ENCODE measurements around the gene ACACA. TPM values are rescaled to one million over a fixed set of nuclear protein-coding genes. Genes with fewer than 3 reads are reported as not detected.
"Not testable (repeated sequence)": the region's sequence is repeated elsewhere in the genome, so short reads cannot be mapped to it uniquely, and the experiment has no call there.

ACACA gene
- total RNA-seq, 1 donor from 2014 or later = 14.3 TPM

GRCh38 chr17:37094391-37094790, 312.2 kb downstream of the ACACA start:
- DNase-seq = no peak
- ATAC-seq = no peak
- intact Hi-C loops (cut with micrococcal nuclease) = no loop called here

- DNase-seq = no peak
- intact Hi-C loops (cut with micrococcal nuclease) = no loop called here
- no peak for ATAC-seq
Measured at GRCh38 chr17:37092701-37093100, 313.9 kb downstream of the ACACA start.

- intact Hi-C loops (cut with micrococcal nuclease) = no loop called here
- ATAC-seq = no peak
- no peak for DNase-seq
Measured at GRCh38 chr17:37092071-37092470, 314.6 kb downstream of the ACACA start.

GRCh38 chr17:37090941-37091340, 315.7 kb downstream of the ACACA start:
- ATAC-seq (no peak), DNase-seq (no peak)
- intact Hi-C loops (cut with micrococcal nuclease) = no loop called here

- no peak for DNase-seq
- intact Hi-C loops (cut with micrococcal nuclease) = no loop called here
- peak; percentile 29 for ATAC-seq
Measured at GRCh38 chr17:37089956-37090355, 316.7 kb downstream of the ACACA start.

- no peak for DNase-seq
- intact Hi-C loops (cut with micrococcal nuclease) = no loop called here
- no peak for ATAC-seq
Measured at GRCh38 chr17:37088913-37089312, 317.7 kb downstream of the ACACA start.

GRCh38 chr17:37088459-37088858, 318.2 kb downstream of the ACACA start:
- DNase-seq (no peak), ATAC-seq (no peak)
- intact Hi-C loops (cut with micrococcal nuclease) = no loop called here

- intact Hi-C loops (cut with micrococcal nuclease) = no loop called here
- ATAC-seq (no peak), DNase-seq (no peak)
Measured at GRCh38 chr17:37087683-37088082, 319.0 kb downstream of the ACACA start.

GRCh38 chr17:37086948-37087347, 319.7 kb downstream of the ACACA start:
- intact Hi-C loops (cut with micrococcal nuclease) = no loop called here
- no peak for DNase-seq
- ATAC-seq = no peak

- DNase-seq (no peak), ATAC-seq (no peak)
- intact Hi-C loops (cut with micrococcal nuclease) = no loop called here
Measured at GRCh38 chr17:37086334-37086733, 320.3 kb downstream of the ACACA start.

GRCh38 chr17:37084372-37084771, 322.3 kb downstream of the ACACA start:
- intact Hi-C loops (cut with micrococcal nuclease) = no loop called here
- DNase-seq (no peak), ATAC-seq (no peak)

- intact Hi-C loops (cut with micrococcal nuclease) = no loop called here
- DNase-seq (no peak), ATAC-seq (no peak)
Measured at GRCh38 chr17:37083456-37083855, 323.2 kb downstream of the ACACA start.

- DNase-seq = no peak
- no peak for ATAC-seq
- intact Hi-C loops (cut with micrococcal nuclease) = no loop called here
Measured at GRCh38 chr17:37082985-37083384, 323.7 kb downstream of the ACACA start.

- ATAC-seq (no peak), DNase-seq (no peak)
- intact Hi-C loops (cut with micrococcal nuclease) = no loop called here
Measured at GRCh38 chr17:37082311-37082860, 324.2 kb downstream of the ACACA start.

GRCh38 chr17:37081287-37081686, 325.3 kb downstream of the ACACA start:
- ATAC-seq (no peak), DNase-seq (no peak)
- intact Hi-C loops (cut with micrococcal nuclease) = no loop called here

GRCh38 chr17:37079735-37080134, 326.9 kb downstream of the ACACA start:
- intact Hi-C loops (cut with micrococcal nuclease) = no loop called here

GRCh38 chr17:37079065-37079708, 327.4 kb downstream of the ACACA start:
- no peak for ATAC-seq
- no peak for DNase-seq
- intact Hi-C loops (cut with micrococcal nuclease) = no loop called here

More at GRCh38 chr17:37079735-37080134, 326.9 kb downstream of the ACACA start:
- DNase-seq = no peak
- no peak for ATAC-seq

- ATAC-seq; DNase-seq; intact Hi-C loops (cut with micrococcal nuclease): not testable (repeated sequence)
Measured at GRCh38 chr17:37073464-37073863, 333.2 kb downstream of the ACACA start.

GRCh38 chr17:37069087-37069486, 337.5 kb downstream of the ACACA start:
- no peak for DNase-seq
- intact Hi-C loops (cut with micrococcal nuclease) = no loop called here
- no peak for ATAC-seq

- intact Hi-C loops (cut with micrococcal nuclease) = no loop called here
- DNase-seq (no peak), ATAC-seq (peak; percentile 34)
Measured at GRCh38 chr17:37068266-37068665, 338.4 kb downstream of the ACACA start.

GRCh38 chr17:37067555-37068111, 339.0 kb downstream of the ACACA start:
- intact Hi-C loops (cut with micrococcal nuclease) = no loop called here
- peak; percentile 62 for ATAC-seq
- peak; percentile 49 for DNase-seq
